MM.1S (cell line): ENCODE measurements around the gene DSCAML1.

Experiments used
- DNase-seq: peaks from one replicate; pipeline ENCODE4 v3.0.0-alpha.2; 2015
- H2AFZ ChIP-seq: fragments of 300-600 bp; sonication (generic); 2 replicates; pipeline ENCODE4 v1.6.0; 2016; ENCODE audit warnings: antibody characterized with exemption, low read length
- H3F3A ChIP-seq: fragments of 300-600 bp; sonication (generic); 2 replicates; pipeline ENCODE4 v1.6.1; 2016; ENCODE audit warnings: mild to moderate bottlenecking, antibody characterized with exemption, low read length, moderate library complexity, mixed read lengths; ENCODE audit not compliant: insufficient read depth
- H3K27ac ChIP-seq: fragments of 300-600 bp; sonication (generic); 2 replicates; pipeline ENCODE4 v1.5.1; 2016; ENCODE audit warnings: mild to moderate bottlenecking, low read length
- H3K27me3 ChIP-seq: fragments of 300-600 bp; sonication (generic); replicated peaks from 2 replicates; pipeline ENCODE4 v1.6.0; 2016; ENCODE audit warnings: low read length; ENCODE audit not compliant: insufficient read depth
- H3K36me3 ChIP-seq: fragments of 300-600 bp; sonication (generic); replicated peaks from 2 replicates; pipeline ENCODE4 v1.6.1; 2016; ENCODE audit warnings: mild to moderate bottlenecking, low read length, mixed read lengths; ENCODE audit not compliant: insufficient read depth
- H3K4me1 ChIP-seq: fragments of 300-600 bp; sonication (generic); 2 replicates; pipeline ENCODE4 v1.6.1; 2016; ENCODE audit warnings: low read length, mixed read lengths
- H3K4me2 ChIP-seq: fragments of 300-600 bp; sonication (generic); 2 replicates; pipeline ENCODE4 v1.6.0; 2016; ENCODE audit warnings: low read depth, low read length
- H3K4me3 ChIP-seq: fragments of 300-600 bp; sonication (generic); 2 replicates; pipeline ENCODE4 v1.5.1; 2016; ENCODE audit warnings: low read length, mixed read lengths
- H3K79me2 ChIP-seq: fragments of 300-600 bp; sonication (generic); 2 replicates; pipeline ENCODE4 v1.6.1; 2016; ENCODE audit warnings: mixed run types, low read length, mixed read lengths
- H3K9ac ChIP-seq: fragments of 300-600 bp; sonication (generic); 2 replicates; pipeline ENCODE4 v1.6.1; 2016; ENCODE audit warnings: low read length, mixed read lengths
- H3K9me2 ChIP-seq: fragments of 300-600 bp; sonication (generic); replicated peaks from 2 replicates; pipeline ENCODE4 v1.6.1; 2016; ENCODE audit warnings: mild to moderate bottlenecking, low read length, mixed read lengths; ENCODE audit not compliant: insufficient read depth
- H3K9me3 ChIP-seq: fragments of 300-600 bp; sonication (generic); replicated peaks from 2 replicates; pipeline ENCODE4 v1.6.1; 2016; ENCODE audit warnings: mild to moderate bottlenecking, low read length, mixed read lengths; ENCODE audit not compliant: insufficient read depth
- H4K20me1 ChIP-seq: fragments of 300-600 bp; sonication (generic); 2 replicates; pipeline ENCODE4 v1.6.1; 2016; ENCODE audit warnings: mild to moderate bottlenecking, low read length, moderate library complexity, mixed read lengths; ENCODE audit not compliant: insufficient read depth
- CTCF ChIP-seq: fragments of 300-600 bp; sonication (generic); IDR thresholded peaks from 2 replicates; pipeline ENCODE4 v1.5.1; 2016; ENCODE audit warnings: antibody characterized with exemption, low read length, mixed read lengths
- EZH2 ChIP-seq: fragments of 300-600 bp; sonication (generic); optimal IDR thresholded peaks from 2 replicates; pipeline ENCODE3; 2017; ENCODE audit warnings: low read depth, mild to moderate bottlenecking, antibody characterized with exemption, low read length, mixed read lengths
- EZH2phosphoT487 ChIP-seq: fragments of 300-600 bp; sonication (generic); IDR thresholded peaks from 2 replicates; pipeline ENCODE4 v1.6.1; 2018; ENCODE audit warnings: antibody characterized with exemption, low read length

DSCAML1 gene

GRCh38 chr11:117792241-117792640 is 4.8 kb downstream of the DSCAML1 start:
- Histone ChIP-seq H3K4me2 (no peak overlapping the region), H3K9me2 (no peaks in the 10 kb centered on the region), H3K27me3 (peaks cover 57% of the 10 kb centered on the region), H3F3A (no peaks in the 10 kb centered on the region), H3K36me3 (no peaks in the 10 kb centered on the region), H3K79me2 (no peaks in the 10 kb centered on the region), H3K4me3 (no peak overlapping the region), H2AFZ (no peak overlapping the region), H4K20me1 (no peaks in the 10 kb centered on the region), H3K9ac (no peak overlapping the region), H3K4me1 (no peaks in the 10 kb centered on the region), H3K9me3 (no peaks in the 10 kb centered on the region), H3K27ac (no peak overlapping the region)
- TF ChIP-seq EZH2 (no peak), EZH2phosphoT487 (no peak), CTCF (no peak)
- no peak for DNase-seq

- H3K79me2 ChIP-seq = no peaks in the 10 kb centered on the region
- no peaks in the 10 kb centered on the region for H3K9me2 ChIP-seq
- H3K27me3 ChIP-seq = peaks cover 62% of the 10 kb centered on the region
These were observed 6.7 kb downstream of the DSCAML1 start for GRCh38 chr11:117790279-117790678.

GRCh38 chr11:117789241-117789640 is 7.8 kb downstream of the DSCAML1 start:
- H3K27ac ChIP-seq = no peak overlapping the region
- H4K20me1 ChIP-seq = no peaks in the 10 kb centered on the region
- H3F3A ChIP-seq = no peaks in the 10 kb centered on the region
- no peak overlapping the region for H3K9ac ChIP-seq
- H3K27me3 ChIP-seq = peaks cover 62% of the 10 kb centered on the region
- no peak overlapping the region for H2AFZ ChIP-seq
- no peaks in the 10 kb centered on the region for H3K79me2 ChIP-seq
- no peak for DNase-seq
- H3K36me3 ChIP-seq = no peaks in the 10 kb centered on the region
- no peaks in the 10 kb centered on the region for H3K4me1 ChIP-seq
- no peak overlapping the region for H3K4me2 ChIP-seq
- H3K9me3 ChIP-seq = no peaks in the 10 kb centered on the region
- no peaks in the 10 kb centered on the region for H3K9me2 ChIP-seq
- TF ChIP-seq CTCF = no peak
- no peak for TF ChIP-seq EZH2
- no peak for TF ChIP-seq EZH2phosphoT487
- no peak overlapping the region for H3K4me3 ChIP-seq

More at GRCh38 chr11:117790279-117790678, 6.7 kb downstream of the DSCAML1 start:
- Histone ChIP-seq H3K27ac (no peak overlapping the region), H3K9ac (no peak overlapping the region), H3K4me2 (no peak overlapping the region), H3K9me3 (no peaks in the 10 kb centered on the region), H3K4me1 (no peaks in the 10 kb centered on the region), H3F3A (no peaks in the 10 kb centered on the region), H3K4me3 (no peak overlapping the region), H4K20me1 (no peaks in the 10 kb centered on the region), H2AFZ (no peak overlapping the region), H3K36me3 (no peaks in the 10 kb centered on the region)
- no peak for TF ChIP-seq EZH2
- no peak for TF ChIP-seq EZH2phosphoT487
- TF ChIP-seq CTCF = no peak
- DNase-seq = no peak
